D721Med (cell line): Measurements from ENCODE around the gene NRXN2.

Experiments used
- DNase-seq: peaks from one replicate; pipeline ENCODE4 v3.0.0; 2011; ENCODE audit warnings: low spot score; ENCODE audit not compliant: insufficient read length
- FAIRE-seq: peaks from 2 replicates; lab custom pipeline; 2011; peaks lifted over from hg19 to GRCh38; lab: Jason Lieb, UNC
- CTCF ChIP-seq: IDR thresholded peaks from 2 replicates; pipeline ENCODE4 v1.5.1; 2012; ENCODE audit warnings: mild to moderate bottlenecking, control low read depth; ENCODE audit not compliant: insufficient read depth; ENCODE audit errors: missing control alignments

NRXN2 gene

GRCh38 chr11:64644647-64645275, 78.2 kb downstream of the NRXN2 start:
- TF ChIP-seq CTCF: no peak
- FAIRE-seq (no peak), DNase-seq (no peak)

GRCh38 chr11:64643920-64644646, 78.9 kb downstream of the NRXN2 start:
- FAIRE-seq: no peak
- no peak for TF ChIP-seq CTCF
- DNase-seq: no peak

GRCh38 chr11:64643256-64643881, 79.6 kb downstream of the NRXN2 start:
- no peak for FAIRE-seq
- TF ChIP-seq CTCF: no peak
- DNase-seq: peak; percentile 68

GRCh38 chr11:64642871-64643255, 80.1 kb downstream of the NRXN2 start:
- DNase-seq (no peak), FAIRE-seq (no peak)
- no peak for TF ChIP-seq CTCF

GRCh38 chr11:64642418-64642735, 80.6 kb downstream of the NRXN2 start:
- no peak for FAIRE-seq
- no peak for DNase-seq
- no peak for TF ChIP-seq CTCF

- TF ChIP-seq CTCF: no peak
- FAIRE-seq: no peak
Measured at GRCh38 chr11:64641596-64642417, 81.2 kb downstream of the NRXN2 start.

More at GRCh38 chr11:64641596-64642417, 81.2 kb downstream of the NRXN2 start:
- no peak for DNase-seq
